GM18870 (cell line): ENCODE measurements around the gene GPBAR1.

Experiments used
- ATAC-seq: cut with Tn5 transposase; IDR thresholded peaks from one replicate; pipeline ENCODE4 v1.9.1; 2021; ENCODE audit warnings: moderate library complexity; ENCODE audit not compliant: unreplicated experiment

The GPBAR1 gene

DNA sequence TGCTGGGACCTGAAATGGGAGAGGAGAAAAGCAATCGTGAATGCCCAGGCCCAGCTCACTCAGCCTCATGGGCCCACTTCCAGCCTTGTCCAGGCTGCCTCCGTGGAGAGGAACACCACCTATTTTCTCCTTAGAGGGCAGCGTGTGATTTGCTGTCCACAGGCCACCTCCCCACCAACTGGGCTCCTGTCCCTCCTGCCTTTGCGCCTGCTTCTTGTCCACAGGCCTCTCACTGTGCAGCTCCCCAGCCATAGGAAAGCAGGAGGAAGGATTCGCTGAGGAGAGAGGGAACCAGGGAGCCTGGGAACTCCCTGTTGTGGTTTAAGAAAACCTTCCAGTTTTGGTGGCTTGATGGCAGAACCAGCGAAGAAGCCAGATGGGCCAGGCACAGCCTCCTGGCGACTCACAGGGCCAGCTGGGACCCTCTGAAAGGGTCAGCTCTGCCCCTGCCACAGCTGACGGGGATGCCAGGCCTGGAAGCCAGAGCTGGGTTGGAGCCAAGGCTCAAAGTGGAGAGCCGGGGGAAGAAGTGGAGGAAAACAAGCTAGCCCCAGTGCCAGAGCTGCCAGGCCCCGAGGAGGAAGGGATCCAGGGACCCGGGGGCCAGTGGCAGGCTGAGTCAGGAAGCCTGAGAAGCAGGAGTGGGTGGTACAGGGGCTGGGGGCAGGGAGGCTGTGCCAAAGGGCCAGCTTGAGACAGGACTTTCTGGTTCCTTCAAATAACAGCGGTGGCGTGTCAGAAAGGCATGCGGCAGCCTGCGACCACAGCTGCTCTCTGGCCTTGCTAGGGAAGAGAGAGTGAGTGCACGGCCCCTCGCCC lies 21.6 kb downstream of the GPBAR1 start:
- ATAC-seq = no peak

- no peak for ATAC-seq
Measured at GRCh38 chr2:218284106-218284811, 23.4 kb downstream of the GPBAR1 start.

- no peak for ATAC-seq
Measured at GRCh38 chr2:218285604-218286003, 24.8 kb downstream of the GPBAR1 start.

DNA sequence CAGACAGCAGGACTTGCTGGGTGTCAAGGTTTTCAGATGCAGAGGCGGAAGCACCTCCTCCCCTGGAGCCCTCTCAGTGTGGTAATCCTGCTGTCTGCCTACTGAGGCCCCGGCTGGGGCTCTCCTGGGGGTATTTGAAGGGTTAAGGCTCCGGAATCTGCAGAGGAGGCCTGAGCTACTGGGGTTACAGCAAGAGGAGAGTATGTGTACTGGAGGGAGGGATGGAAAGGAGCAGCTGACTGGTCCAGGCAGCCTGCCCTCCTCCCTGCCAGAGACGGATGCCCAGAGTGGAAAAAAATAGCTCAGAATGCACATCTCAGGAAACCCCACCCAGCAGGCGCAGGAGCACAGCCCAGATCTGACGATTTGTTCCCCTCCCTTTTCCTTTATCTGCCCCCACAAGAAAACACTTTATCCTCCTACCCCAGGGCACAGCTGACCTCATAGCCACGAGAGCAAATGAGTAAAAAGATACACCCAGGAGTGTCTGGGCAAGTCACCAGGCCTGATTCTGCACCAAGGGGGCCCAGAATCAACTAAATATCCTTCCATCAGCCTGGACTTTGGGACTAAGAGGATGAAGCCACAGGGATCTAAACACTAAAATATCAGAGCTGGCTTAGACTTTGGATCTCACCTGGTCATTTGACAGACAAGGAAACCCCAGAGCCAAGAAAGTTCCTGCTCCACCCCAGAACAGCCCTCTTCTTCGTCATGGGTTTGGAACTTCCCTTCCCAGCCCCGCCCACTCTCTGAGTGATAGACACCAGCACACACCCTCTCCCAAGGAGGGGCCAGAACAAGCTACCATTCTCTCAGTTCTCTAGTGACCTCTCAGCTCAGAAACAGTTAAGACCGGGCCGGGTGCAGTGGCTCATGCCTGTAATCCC lies 26.0 kb downstream of the GPBAR1 start:
- peak; percentile 54 for ATAC-seq

- ATAC-seq = no peak
Measured at GRCh38 chr2:218289639-218290315, 29.0 kb downstream of the GPBAR1 start.

DNA sequence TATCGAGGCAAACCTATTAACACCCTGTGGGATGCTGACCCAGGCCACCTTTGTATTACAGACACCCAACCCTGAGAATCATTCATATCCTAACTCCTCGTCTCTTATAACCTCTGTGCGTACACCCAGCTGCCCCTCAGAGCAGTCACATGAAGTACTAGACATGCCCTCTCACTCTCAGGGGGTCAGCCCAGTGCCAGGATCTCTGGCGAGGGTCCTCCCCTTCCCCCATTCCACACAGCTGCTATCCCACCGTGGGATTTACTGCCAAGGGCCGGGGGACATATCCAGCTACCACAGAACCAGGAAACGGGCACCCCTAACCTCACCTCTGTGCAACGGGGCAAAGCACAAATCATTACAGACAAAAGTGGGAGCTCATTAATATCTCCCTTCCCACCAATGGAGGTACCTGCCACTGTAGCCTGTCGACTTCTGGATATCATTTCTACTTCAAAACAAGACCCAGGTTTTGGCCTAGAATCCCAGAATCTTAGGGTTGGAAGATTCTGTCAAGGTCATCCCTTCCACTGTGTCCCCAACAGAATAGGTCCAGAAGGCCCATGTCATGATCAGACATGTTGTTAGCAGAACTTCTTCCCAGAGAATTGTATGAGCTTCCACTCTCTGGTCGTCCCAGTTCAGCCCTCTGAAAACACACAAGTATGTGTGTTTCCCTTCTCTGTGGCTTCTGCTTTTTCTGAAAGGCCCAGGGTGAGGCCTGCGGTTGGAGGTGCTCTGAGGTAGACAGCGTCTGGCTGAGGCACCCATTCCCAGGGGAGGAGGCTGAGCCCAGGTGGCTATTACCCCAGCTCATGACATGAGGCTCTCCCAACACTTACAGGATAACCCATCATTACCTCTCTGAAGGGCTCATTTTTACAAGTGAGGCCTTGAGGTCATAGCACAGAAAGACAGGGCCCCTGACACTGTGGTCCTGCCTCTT lies 29.8 kb downstream of the GPBAR1 start:
- ATAC-seq = peak; percentile 39

DNA sequence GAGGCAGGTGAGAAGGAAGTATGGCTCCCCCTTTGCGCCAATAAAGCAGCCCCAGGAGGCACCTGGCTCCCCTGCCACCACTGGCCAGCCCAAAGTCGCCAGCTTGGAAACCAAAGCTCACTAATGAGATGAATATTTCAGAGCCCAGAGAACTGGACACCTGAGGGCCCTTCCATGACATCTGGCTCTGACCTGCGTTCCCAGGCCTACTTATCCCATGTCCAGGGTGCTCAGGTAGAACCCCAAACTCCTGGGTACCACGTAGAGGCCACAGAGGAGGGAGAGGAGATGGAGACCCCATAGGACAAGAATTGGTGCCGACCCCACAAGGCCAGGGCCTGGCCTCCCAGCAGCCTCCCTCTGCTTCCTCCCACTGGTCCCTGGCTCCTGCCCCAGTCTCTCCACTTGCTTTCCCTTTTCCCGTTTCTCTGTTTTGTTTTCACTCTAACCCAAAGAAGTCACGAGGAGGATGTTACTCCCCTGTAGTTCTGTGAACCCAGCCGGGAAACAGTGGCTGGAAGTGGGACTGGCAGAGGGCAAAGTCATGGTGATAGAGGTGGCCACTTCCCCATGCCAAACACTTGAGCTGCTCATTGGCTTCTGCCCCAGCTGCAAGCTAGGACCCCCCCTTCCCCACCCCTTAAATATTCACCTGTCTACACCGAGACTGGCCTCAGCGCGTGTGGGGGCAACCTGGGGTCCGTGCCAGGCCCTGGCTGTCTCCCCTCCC lies 30.7 kb downstream of the GPBAR1 start:
- no peak for ATAC-seq

DNA sequence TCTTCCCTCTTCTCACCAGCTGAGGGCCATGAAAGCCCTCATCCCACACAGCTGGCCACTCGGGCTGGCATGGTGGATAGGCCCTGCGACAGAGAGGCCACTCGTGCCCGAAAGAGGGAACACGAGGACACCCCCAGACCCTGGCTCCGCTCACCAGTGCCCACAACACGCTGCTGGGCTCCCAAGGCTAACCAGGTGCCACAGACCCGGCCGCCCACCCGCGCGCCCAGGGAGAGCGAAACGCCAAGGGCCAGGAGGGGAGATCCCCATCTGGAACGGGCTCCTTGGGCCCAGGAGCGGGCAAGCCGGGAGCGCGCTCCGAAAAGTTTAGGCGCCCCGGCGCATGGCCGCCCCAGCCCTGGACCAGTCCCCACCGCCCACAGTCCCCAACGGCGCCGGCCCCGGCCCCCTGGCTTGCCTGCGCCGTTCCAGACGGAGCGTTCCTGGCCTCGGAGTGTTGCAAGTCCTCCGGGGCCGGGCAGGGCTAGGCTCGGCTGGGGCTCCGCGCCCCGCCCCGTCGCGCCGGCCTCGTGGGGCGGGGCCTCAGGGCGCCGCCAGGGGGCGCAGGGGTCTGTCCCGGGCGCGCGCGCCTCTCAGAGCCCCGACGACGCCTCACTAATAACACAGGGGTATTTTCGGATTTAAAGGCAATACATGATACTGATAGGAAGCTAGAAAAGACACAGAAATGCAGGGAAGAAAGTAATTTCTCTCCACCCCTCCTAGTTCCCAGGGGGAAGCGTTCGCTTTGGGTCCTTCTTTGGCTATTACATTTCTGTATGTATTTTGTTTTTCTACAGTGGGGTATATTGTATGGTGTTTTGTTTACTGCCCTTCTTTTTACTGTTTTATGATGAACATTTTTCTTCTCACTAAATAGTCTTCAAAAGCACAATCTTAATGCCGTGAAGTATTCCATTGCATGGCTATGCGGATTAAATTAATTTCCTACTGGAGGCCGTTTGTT lies 31.5 kb downstream of the GPBAR1 start, which contains the start of gene TMBIM1:
Gene TMBIM1, minus strand, starts transcription at position 456 of the 967 bp plus-strand sequence. CDS start 10,362 bp downstream, outside the sequence.
- no peak for ATAC-seq

DNA sequence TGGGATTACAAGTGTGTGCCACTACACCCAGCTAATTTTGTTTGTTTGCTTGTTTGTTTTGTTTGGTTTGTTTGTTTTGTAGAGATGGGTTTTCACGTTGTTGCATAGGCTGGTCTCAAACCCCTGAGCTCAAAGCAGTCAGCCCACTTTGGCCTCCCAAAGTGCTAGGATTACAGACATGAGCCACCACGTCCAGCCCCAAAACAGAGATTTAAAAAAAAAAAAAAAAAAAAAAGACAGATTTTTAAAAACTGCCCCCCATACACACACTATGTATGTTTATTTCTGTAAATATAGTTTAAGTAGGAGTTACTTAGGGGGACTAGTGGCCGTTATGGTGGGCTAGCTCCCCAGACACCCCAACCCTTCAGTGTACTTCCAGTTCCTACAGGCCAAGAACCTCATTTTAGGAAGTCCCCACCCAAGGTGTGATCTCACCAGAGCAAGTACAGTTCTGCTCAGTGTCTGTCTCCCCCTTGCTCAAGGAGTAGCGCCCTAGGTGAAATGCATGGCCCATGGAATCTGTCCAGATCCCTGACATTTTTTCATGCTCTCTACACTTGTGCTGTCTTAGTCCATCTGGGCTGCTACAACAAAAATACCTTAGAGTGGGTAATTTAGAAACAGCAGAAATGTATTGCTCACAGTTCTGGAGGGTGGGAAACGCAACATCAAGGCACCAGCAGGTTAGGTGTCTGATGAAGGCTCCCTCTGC lies 33.1 kb downstream of the GPBAR1 start:
- ATAC-seq = no peak

- ATAC-seq = no peak
Measured at GRCh38 chr2:218294430-218295022, 33.7 kb downstream of the GPBAR1 start.

DNA sequence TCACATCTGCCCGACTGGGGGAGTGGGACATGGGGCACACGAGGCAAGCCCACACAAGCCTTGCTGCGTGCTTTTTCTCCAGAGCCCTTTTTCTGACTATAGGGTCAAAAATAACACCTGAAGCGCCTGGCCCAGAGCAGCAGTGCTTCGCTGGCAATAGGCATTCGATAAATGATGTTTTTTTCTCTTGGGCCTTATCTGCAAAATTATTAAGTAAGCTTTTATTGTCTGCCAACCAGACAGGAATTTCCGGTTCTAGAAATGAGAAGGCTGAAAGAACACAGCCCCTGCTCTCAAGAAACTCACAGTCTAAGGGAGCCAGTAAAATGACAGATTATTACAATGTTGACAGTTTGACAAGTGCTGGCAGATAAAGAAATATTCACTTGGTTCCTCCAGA lies 34.2 kb downstream of the GPBAR1 start:
- no peak for ATAC-seq

DNA sequence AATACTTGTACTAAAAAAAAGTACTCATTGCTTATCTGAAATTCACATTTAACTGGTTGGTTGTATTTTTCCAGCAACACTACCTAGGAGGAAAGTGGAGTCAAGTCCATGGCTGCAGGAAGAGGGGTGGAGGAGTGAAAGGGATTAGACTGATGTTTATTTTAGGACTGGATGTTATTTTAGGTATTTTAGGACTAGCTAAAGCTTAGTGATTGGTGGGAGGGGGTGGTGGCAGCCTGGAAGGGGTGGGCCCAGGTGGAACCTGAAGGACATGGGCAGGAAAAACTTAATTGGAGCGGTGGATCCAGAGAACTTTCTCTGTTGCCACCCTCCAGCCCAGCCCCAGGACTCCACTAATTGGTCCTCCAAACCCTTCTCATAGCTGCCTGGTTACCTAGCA lies 35.4 kb downstream of the GPBAR1 start:
- ATAC-seq = no peak

DNA sequence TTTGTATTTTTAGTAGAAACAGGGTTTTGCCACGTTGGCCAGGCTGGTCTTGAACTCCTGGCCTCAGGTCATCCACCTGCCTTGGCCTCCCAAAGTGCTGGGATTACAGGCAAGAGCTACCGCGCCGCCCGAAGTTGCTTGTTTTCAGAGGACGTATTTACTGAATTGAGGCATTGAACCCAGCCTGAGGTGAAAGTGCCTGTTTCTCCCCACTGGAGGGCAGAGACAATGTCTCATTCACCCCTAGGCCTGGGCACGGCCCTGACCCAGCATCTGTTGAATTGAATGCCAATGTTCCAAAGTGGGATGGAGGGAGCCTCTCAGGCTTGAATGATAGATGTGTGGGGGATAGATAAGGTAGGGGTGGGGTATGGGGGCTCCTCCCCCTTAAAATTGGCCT lies 36.0 kb downstream of the GPBAR1 start:
- ATAC-seq = no peak

GRCh38 chr2:218298314-218298875 lies 37.6 kb downstream of the GPBAR1 start:
- ATAC-seq = no peak

GRCh38 chr2:218300141-218300540 lies 39.3 kb downstream of the GPBAR1 start:
- ATAC-seq = no peak

- ATAC-seq = no peak
Measured at GRCh38 chr2:218301176-218301819, 40.5 kb downstream of the GPBAR1 start.
